HepG2 (cell line): ENCODE data around the gene C16orf90. TPM values are rescaled to one million over a fixed set of nuclear protein-coding genes. Genes with fewer than 3 reads are reported as not detected.

Experiments used
- ATAC-seq: fragments of 200-7000 bp; cut with Tn5 transposase; 3 replicates; pipeline ENCODE4 v1.9.1; 2020; ENCODE audit warnings: mild to moderate bottlenecking, moderate library complexity
- BruUV-seq: library from RNA; stranded (reverse); fragments of 400-500 nt; replicated peaks from 2 replicates; lab custom pipeline; 2021; lab: Mats Ljungman, UMichigan
- CTCF ChIA-PET: fragments of 300-600 bp; formaldehyde crosslinking; extraction: SDS; loops from one replicate; lab custom pipeline; 2021; ENCODE audit warnings: low total read pairs, inconsistent platforms, low intra/inter-chr PET ratio; lab: Yijun Ruan, JAX
- POLR2A ChIA-PET: fragments of 350-600 bp; sonication (Branson Sonifier 250); formaldehyde crosslinking; loops from one replicate; lab custom pipeline; 2020; ENCODE audit warnings: antibody characterized with exemption, inconsistent platforms; lab: Yijun Ruan, JAX
- DNase-seq: peaks from one replicate; pipeline ENCODE4 v3.0.0-alpha.2; 2015; ENCODE audit warnings: low spot score
- FAIRE-seq: peaks from 3 replicates; lab custom pipeline; 2011; peaks lifted over from hg19 to GRCh38; lab: Jason Lieb, UNC
- H2AFZ ChIP-seq: one replicate; pipeline ENCODE4 v1.6.1; 2011; ENCODE audit warnings: low read length, inconsistent platforms
- H3K27ac ChIP-seq: fragments of 300-600 bp; 3 replicates; pipeline ENCODE4 v1.8.0; 2011; ENCODE audit warnings: mixed run types, mild to moderate bottlenecking, mixed read lengths, low read length, inconsistent platforms; ENCODE audit not compliant: insufficient read depth; ENCODE audit errors: extremely low read length
- H3K27me3 ChIP-seq, 2 experiments: fragments of 200-600 bp in 1 of 2; 2 replicates in 1 of 2; 3 replicates in 1 of 2; pipeline versions ENCODE4 v1.6.0 to v1.8.0; 2011; ENCODE audit warnings: low read length in 2 of 2, mild to moderate bottlenecking in 2 of 2, moderate library complexity in 2 of 2, inconsistent platforms in 1 of 2; ENCODE audit not compliant: insufficient read depth in 2 of 2, control insufficient read depth in 1 of 2
- H3K36me3 ChIP-seq, 2 experiments: fragments of 200-600 bp in 1 of 2; replicated peaks in 1 of 2; 2 replicates in 1 of 2; 3 replicates in 1 of 2; pipeline versions ENCODE4 v1.5.1 to v1.8.0; 2011; ENCODE audit warnings: low read length in 2 of 2, inconsistent platforms in 1 of 2; ENCODE audit not compliant: insufficient read depth in 2 of 2, control insufficient read depth in 1 of 2
- H3K4me1 ChIP-seq: 2 replicates; pipeline ENCODE4 v1.5.1; 2012; ENCODE audit warnings: low read length, inconsistent platforms; ENCODE audit not compliant: insufficient read depth
- H3K4me2 ChIP-seq: 2 replicates; pipeline ENCODE4 v1.6.0; 2011; ENCODE audit warnings: low read depth, low read length, inconsistent platforms
- H3K4me3 ChIP-seq, 3 experiments: fragments of 200-600 bp in 1 of 3; sonication (generic), shearing (Covaris generic) in 1 of 3; replicated peaks in 1 of 3; 2 replicates each; pipeline ENCODE4 v1.5.1; 2011 to 2016; ENCODE audit warnings: low read length in 3 of 3, inconsistent platforms in 2 of 3, low read depth in 2 of 3, mild to moderate bottlenecking in 2 of 3, control low read depth in 1 of 3, mixed read lengths in 1 of 3; ENCODE audit not compliant: insufficient read depth in 1 of 3
- H3K79me2 ChIP-seq: one replicate; pipeline ENCODE4 v1.6.1; 2011; ENCODE audit warnings: low read length, inconsistent platforms; ENCODE audit not compliant: insufficient read depth
- H3K9ac ChIP-seq: 2 replicates; pipeline ENCODE4 v1.6.0; 2011; ENCODE audit warnings: mild to moderate bottlenecking, low read depth, low read length, inconsistent platforms; ENCODE audit not compliant: insufficient read depth
- H3K9me3 ChIP-seq: 2 replicates; pipeline ENCODE4 v1.5.1; 2012; ENCODE audit warnings: mild to moderate bottlenecking, low read length
- H4K20me1 ChIP-seq: 2 replicates; pipeline ENCODE4 v1.6.0; 2011; ENCODE audit warnings: inconsistent platforms, mild to moderate bottlenecking, low read length, moderate library complexity; ENCODE audit not compliant: insufficient read depth
- AKNA ChIP-seq: sonication (generic); formaldehyde crosslinking; IDR thresholded peaks from 2 replicates; pipeline ENCODE4 v1.4.0; 2020; ENCODE audit warnings: missing genetic modification reagents, borderline replicate concordance
- ATF3 ChIP-seq: sonication (generic); formaldehyde crosslinking; IDR thresholded peaks from 2 replicates; pipeline ENCODE4 v1.4.0; 2020; ENCODE audit warnings: missing genetic modification reagents
- EED ChIP-seq: sonication (generic); formaldehyde crosslinking; IDR thresholded peaks from 2 replicates; pipeline ENCODE4 v1.5.0; 2020; ENCODE audit warnings: mild to moderate bottlenecking, missing genetic modification reagents
- EHMT2 ChIP-seq: fragments of 200-600 bp; sonication (generic); IDR thresholded peaks from 2 replicates; pipeline ENCODE4 v1.7.0; 2017; ENCODE audit warnings: antibody characterized with exemption, low read depth, low read length, borderline replicate concordance
- HMGA1 ChIP-seq: sonication (generic); formaldehyde crosslinking; conservative IDR thresholded peaks from 2 replicates; pipeline ENCODE4 v1.4.0; 2020; ENCODE audit warnings: missing genetic modification reagents
- MAF1 ChIP-seq: sonication (generic); formaldehyde crosslinking; IDR thresholded peaks from 2 replicates; pipeline ENCODE4 v1.5.0; 2020; ENCODE audit warnings: missing genetic modification reagents, borderline replicate concordance
- MXD3 ChIP-seq: IDR thresholded peaks from 2 replicates; pipeline ENCODE4 v1.6.1; 2016; ENCODE audit warnings: mild to moderate bottlenecking, missing biosample characterization, missing genetic modification reagents
- PAF1 ChIP-seq: IDR thresholded peaks from 2 replicates; pipeline ENCODE4 v1.6.1; 2016; ENCODE audit warnings: missing genetic modification reagents, missing compliant biosample characterization
- PREB ChIP-seq: sonication (generic); formaldehyde crosslinking; IDR thresholded peaks from 2 replicates; pipeline ENCODE4 v1.4.0; 2020; ENCODE audit warnings: missing genetic modification reagents
- RERE ChIP-seq: IDR thresholded peaks from 2 replicates; pipeline ENCODE4 v1.6.1; 2016; ENCODE audit warnings: low read depth, missing genetic modification reagents, missing compliant biosample characterization
- SRSF4 ChIP-seq: fragments of 200-400 bp; formaldehyde crosslinking; IDR thresholded peaks from one replicate; pipeline ENCODE4 v1.6.1; 2018; ENCODE audit warnings: mild to moderate bottlenecking, low read depth, low read length, moderate library complexity; ENCODE audit not compliant: poor library complexity, severe bottlenecking
- ZC3H4 ChIP-seq: sonication (generic); formaldehyde crosslinking; IDR thresholded peaks from 2 replicates; pipeline ENCODE4 v1.4.0; 2020; ENCODE audit warnings: missing genetic modification reagents, borderline replicate concordance
- ZNF484 ChIP-seq: sonication (generic); formaldehyde crosslinking; IDR thresholded peaks from 2 replicates; pipeline ENCODE4 v1.5.1; 2020; ENCODE audit warnings: mild to moderate bottlenecking, low read depth, missing genetic modification reagents, borderline replicate concordance
- WGBS: methylation state at CpG from one replicate; pipeline ENCODE4 v1.1.6; 2017; ENCODE audit warnings: low lambda C conversion rate; 5-methylcytosine and 5-hydroxymethylcytosine counted together
- in situ Hi-C: cut with HindIII; loops from 2 replicates; pipeline ENCODE4 v1.10.0; 2017; ENCODE audit warnings: low pct_unique_long_range_greater_than_20kb; ENCODE audit not compliant: extremely low pct_ligation_motif_present
- intact Hi-C: fragments of 100-400 bp; cut with micrococcal nuclease; formaldehyde crosslinking; loops from one replicate; pipeline ENCODE4 v1.10.0; 2022; ENCODE audit not compliant: unreplicated experiment
- polyA plus RNA-seq, 8 experiments: library from polyadenylated mRNA; depleted of rRNA in 3 of 8; stranded (reverse) in 7 of 8; unstranded in 1 of 8; fragments of >200 nt; fragmentation: Illumina TruSeq in 4 of 8; extraction: Trizol in 4 of 8; gene quantifications; 2 replicates each; pipeline versions ENCODE4 v1.2.1 to v1.2.3, GENCODE V29; 2011 to 2016; ENCODE audit warnings: low read depth in 4 of 8, missing spikeins in 1 of 8, mixed read lengths in 1 of 8; ENCODE audit not compliant: insufficient read depth in 1 of 8
- total RNA-seq, 5 experiments: library from RNA; depleted of rRNA; stranded (reverse); fragments of >200 nt; fragmentation: Illumina TruSeq; extraction: Trizol; gene quantifications; 2 replicates each; pipeline ENCODE4 v1.2.3, GENCODE V29; 2016; ENCODE audit warnings: low read depth in 1 of 5

C16orf90 gene
- total and polyA plus RNA-seq, 2 of the 13 experiments (the other 11 are each of a cell fraction or from before 2014, with no cell fraction given): not detected

- no TSS peak for BruUV-seq
- no peak overlapping the region for H3K4me3 ChIP-seq
- 85% methylated on average over 2 of the region's 2 CpGs for WGBS
- FAIRE-seq (no peak), ATAC-seq (no peak), DNase-seq (no peak)
- H3K4me1 ChIP-seq: peaks cover 4% of the 10 kb centered on the region
- no peaks in the 10 kb centered on the region for H3K79me2 ChIP-seq
- H3K9me3 ChIP-seq: no peaks in the 10 kb centered on the region
- CTCF ChIA-PET: no interaction called here
- intact Hi-C loops: no loop called here
- peaks cover 13 to 39% of the 10 kb centered on the region in 2 experiments for H3K36me3 ChIP-seq
- H3K4me2 ChIP-seq: no peak overlapping the region
- in situ Hi-C loops: no loop called here
- no peak overlapping the region for H3K27ac ChIP-seq
- H3K27me3 ChIP-seq: no peaks in the 10 kb centered on the region
- POLR2A ChIA-PET: no interaction called here
- H2AFZ ChIP-seq: no peak overlapping the region
- no peaks in the 10 kb centered on the region for H4K20me1 ChIP-seq
- H3K9ac ChIP-seq: no peak overlapping the region
- TF ChIP-seq SRSF4 (no peak), MAF1 (no peak), RERE (CRISPR knock-in tag) (no peak), PAF1 (CRISPR knock-in tag) (no peak), ATF3 (CRISPR knock-in tag) (no peak), ZC3H4 (CRISPR knock-in tag) (no peak), MXD3 (CRISPR knock-in tag) (no peak), ZNF484 (CRISPR knock-in tag) (no peak), AKNA (CRISPR knock-in tag) (no peak), HMGA1 (CRISPR knock-in tag) (no peak), PREB (CRISPR knock-in tag) (no peak), EHMT2 (no peak), EED (CRISPR knock-in tag) (no peak)
These were observed 33.1 kb upstream of the C16orf90 start for GRCh38 chr16:3528406-3528805.
